IMR-90 (cell line): Measurements from ENCODE around the gene PRKCE. TPM values are rescaled to one million over a fixed set of nuclear protein-coding genes. Genes with fewer than 3 reads are reported as not detected.

Experiments
- ATAC-seq: fragments of 200-7000 bp; cut with Tn5 transposase; 2 replicates; pipeline ENCODE4 v1.9.1; 2020; ENCODE audit warnings: low read depth, mild to moderate bottlenecking, moderate library complexity
- BruUV-seq: library from RNA; stranded (reverse); fragments of 400-500 nt; replicated peaks from 2 replicates; lab custom pipeline; 2021; lab: Mats Ljungman, UMichigan
- CTCF ChIA-PET: fragments of 300-600 bp; formaldehyde crosslinking; extraction: SDS; loops from one replicate; lab custom pipeline; 2021; ENCODE audit warnings: antibody characterized with exemption; lab: Yijun Ruan, JAX
- POLR2A ChIA-PET: fragments of 300-600 bp; sonication (Branson Sonifier 250); formaldehyde crosslinking; loops from one replicate; lab custom pipeline; 2022; ENCODE audit warnings: antibody characterized with exemption; ENCODE audit not compliant: unreplicated experiment; lab: Charles Lee
- DNase-seq: peaks from one replicate; pipeline ENCODE4 v3.0.0; 2013
- H2AFZ ChIP-seq: replicated peaks from 2 replicates; pipeline ENCODE3; 2013; ENCODE audit warnings: low read length, mild to moderate bottlenecking; ENCODE audit not compliant: poor library complexity
- H2AK5ac ChIP-seq: 2 replicates; pipeline ENCODE4 v1.6.1; 2013; ENCODE audit warnings: low read depth, low read length, inconsistent platforms
- H2AK9ac ChIP-seq: replicated peaks from 2 replicates; pipeline ENCODE3; 2013; ENCODE audit warnings: mild to moderate bottlenecking, low read depth, low read length, moderate library complexity; ENCODE audit not compliant: poor library complexity
- H2BK120ac ChIP-seq: 2 replicates; pipeline ENCODE4 v1.6.1; 2013; ENCODE audit warnings: low read depth, low read length, inconsistent platforms
- H2BK15ac ChIP-seq: 3 replicates; pipeline ENCODE4 v1.6.1; 2013; ENCODE audit warnings: low read depth, low read length, inconsistent platforms
- H2BK20ac ChIP-seq: 2 replicates; pipeline ENCODE4 v1.6.1; 2013; ENCODE audit warnings: low read depth, mild to moderate bottlenecking, inconsistent platforms, low read length, moderate library complexity
- H2BK5ac ChIP-seq: 2 replicates; pipeline ENCODE4 v1.6.1; 2013; ENCODE audit warnings: mild to moderate bottlenecking, low read depth, low read length, inconsistent platforms; ENCODE audit not compliant: poor library complexity, severe bottlenecking
- H3K14ac ChIP-seq: replicated peaks from 2 replicates; pipeline ENCODE4 v1.6.1; 2013; ENCODE audit warnings: low read depth, low read length, inconsistent platforms
- H3K18ac ChIP-seq: 2 replicates; pipeline ENCODE4 v1.6.1; 2013; ENCODE audit warnings: low read depth, low read length, control low read depth
- H3K23ac ChIP-seq: 2 replicates; pipeline ENCODE4 v1.6.1; 2013; ENCODE audit warnings: low read depth, low read length, inconsistent platforms
- H3K27ac ChIP-seq: 2 replicates; pipeline ENCODE4 v1.5.1; 2013; ENCODE audit warnings: mild to moderate bottlenecking, control low read depth, low read length; ENCODE audit not compliant: insufficient read depth
- H3K27me3 ChIP-seq: 2 replicates; pipeline ENCODE4 v1.6.1; 2013; ENCODE audit warnings: low read length; ENCODE audit not compliant: control insufficient read depth, insufficient read depth
- H3K36me3 ChIP-seq: 2 replicates; pipeline ENCODE4 v1.6.1; 2013; ENCODE audit warnings: low read length, mixed read lengths; ENCODE audit not compliant: control insufficient read depth, insufficient read depth
- H3K4ac ChIP-seq: 2 replicates; pipeline ENCODE4 v1.6.1; 2013; ENCODE audit warnings: low read depth, low read length, inconsistent platforms
- H3K4me1 ChIP-seq: 2 replicates; pipeline ENCODE4 v1.6.1; 2013; ENCODE audit warnings: low read length, mixed read lengths; ENCODE audit not compliant: control insufficient read depth, insufficient read depth
- H3K4me2 ChIP-seq: 2 replicates; pipeline ENCODE4 v1.6.1; 2013; ENCODE audit warnings: low read depth, mild to moderate bottlenecking, control low read depth, low read length, moderate library complexity
- H3K4me3 ChIP-seq: 2 replicates; pipeline ENCODE4 v1.5.1; 2013; ENCODE audit warnings: low read depth, mild to moderate bottlenecking, control low read depth, low read length, moderate library complexity; ENCODE audit not compliant: insufficient read depth
- H3K56ac ChIP-seq: 2 replicates; pipeline ENCODE4 v1.6.1; 2013; ENCODE audit warnings: low read length, inconsistent platforms; ENCODE audit not compliant: insufficient read depth; ENCODE audit errors: extremely low read depth
- H3K79me1 ChIP-seq, 2 experiments: 2 replicates each; pipeline ENCODE4 v1.6.1; 2013; ENCODE audit warnings: low read length in 2 of 2, inconsistent platforms in 1 of 2, low read depth in 1 of 2
- H3K9ac ChIP-seq: 2 replicates; pipeline ENCODE4 v1.6.1; 2013; ENCODE audit warnings: low read depth, low read length, control low read depth
- H3K9me1 ChIP-seq: 2 replicates; pipeline ENCODE4 v1.6.1; 2013; ENCODE audit warnings: low read length, inconsistent platforms; ENCODE audit not compliant: insufficient read depth
- H3K9me3 ChIP-seq: 2 replicates; pipeline ENCODE4 v1.6.1; 2013; ENCODE audit warnings: low read length; ENCODE audit not compliant: control insufficient read depth, insufficient read depth
- H4K20me1 ChIP-seq: 2 replicates; pipeline ENCODE4 v1.6.1; 2013; ENCODE audit warnings: low read length, inconsistent platforms; ENCODE audit not compliant: insufficient read depth
- H4K5ac ChIP-seq: 2 replicates; pipeline ENCODE4 v1.6.1; 2013; ENCODE audit warnings: mild to moderate bottlenecking, low read depth, low read length, control low read depth
- H4K8ac ChIP-seq, 2 experiments: 2 replicates each; pipeline ENCODE4 v1.6.1; 2013; ENCODE audit warnings: low read depth in 2 of 2, low read length in 2 of 2, control low read depth in 1 of 2, inconsistent platforms in 1 of 2
- H4K91ac ChIP-seq: 2 replicates; pipeline ENCODE4 v1.6.1; 2013; ENCODE audit warnings: low read depth, low read length, inconsistent platforms; ENCODE audit not compliant: insufficient read depth
- CEBPB ChIP-seq: IDR thresholded peaks from 2 replicates; pipeline ENCODE4 v1.6.1; 2012; ENCODE audit warnings: low read depth, low read length, improper control_type of control experiment
- USF2 ChIP-seq: fragments of 150-350 bp; IDR thresholded peaks from 2 replicates; pipeline ENCODE4 v1.6.1; 2017; ENCODE audit warnings: mild to moderate bottlenecking, antibody characterized with exemption, low read length, low read depth
- WGBS, 2 experiments: methylation state at CpG; one replicate each; pipeline versions ENCODE4 v1.1.5 to v1.1.7; 2013; ENCODE audit warnings: missing lambda C conversion rate in 2 of 2; ENCODE audit not compliant: insufficient read length in 1 of 2; ENCODE audit errors: extremely low coverage in 2 of 2; 5-methylcytosine and 5-hydroxymethylcytosine counted together
- dilution Hi-C: fragments of 300-500 bp; cut with HindIII; formaldehyde crosslinking; loops from one replicate; pipeline ENCODE4 v1.14.3; 2018; ENCODE audit warnings: low sequenced_read_pairs; ENCODE audit not compliant: unreplicated experiment
- in situ Hi-C: fragments of 300-500 bp; cut with MboI; formaldehyde crosslinking; loops from 3 replicates; pipeline ENCODE4 v1.14.3; 2019; ENCODE audit warnings: low sequenced_read_pairs, inconsistent platforms, mixed read lengths
- intact Hi-C: fragments of 100-400 bp; cut with micrococcal nuclease; formaldehyde crosslinking; loops from 2 replicates; pipeline ENCODE4 v1.10.0; 2022
- polyA plus RNA-seq, 3 experiments: library from polyadenylated mRNA; depleted of rRNA; stranded (reverse); fragments of >200 nt; gene quantifications; 2 replicates each; pipeline ENCODE4 v1.2.3, GENCODE V29; 2012; ENCODE audit warnings: low replicate concordance in 1 of 3
- total RNA-seq: library from RNA; depleted of rRNA; stranded (reverse); fragments of >200 nt; gene quantifications from 2 replicates; pipeline ENCODE4 v1.2.3, GENCODE V29; 2012

Gene PRKCE
- total and polyA plus RNA-seq, 2 of the 4 experiments (the other 2 are of a cell fraction): 8.1 to 32.4 TPM

GRCh38 chr2:45770811-45771210 lies 119.3 kb downstream of the PRKCE start:
- dilution Hi-C loops: no loop called here
- H3K9me3 ChIP-seq: no peaks in the 10 kb centered on the region
- peak overlapping the region; percentile 44 for H3K4me3 ChIP-seq
- H3K27ac ChIP-seq: peak overlapping the region; percentile 63; the same call in 1 of the 2 replicates
- H4K91ac ChIP-seq: no peak overlapping the region
- H3K18ac ChIP-seq: no peak overlapping the region; the same call in 1 of the 2 replicates
- DNase-seq: peak; percentile 60
- peaks cover 7% of the 10 kb centered on the region; the same call in 1 of the 2 replicates for H4K20me1 ChIP-seq
- peak overlapping the region; percentile 44; the same call in 1 of the 2 replicates for H3K9ac ChIP-seq
- H3K4me2 ChIP-seq: peak overlapping the region; percentile 89
- H2BK20ac ChIP-seq: no peak overlapping the region
- no peak overlapping the region for H2BK120ac ChIP-seq
- H2AK9ac ChIP-seq: peak overlapping the region; percentile 39
- no peaks in the 10 kb centered on the region for H3K36me3 ChIP-seq
- intact Hi-C loops: no loop called here
- H2BK5ac ChIP-seq: no peak overlapping the region
- BruUV-seq: no TSS peak
- H4K8ac ChIP-seq: no peak overlapping the region
- H3K9me1 ChIP-seq: 0 out of 2 replicates have a peak, but pooled peaks cover 13% of the 10 kb centered on the region
- peak overlapping the region; percentile 30; the same call in 1 of the 2 replicates for H3K14ac ChIP-seq
- POLR2A ChIA-PET: no interaction called here
- TF ChIP-seq USF2 (no peak), CEBPB (peak; percentile 48; the same call in 1 of the 2 replicates)
- H2BK15ac ChIP-seq: no peak overlapping the region
- ATAC-seq: peak; percentile 77
- peak overlapping the region; percentile 82 for H2AFZ ChIP-seq
- no peak overlapping the region for H3K56ac ChIP-seq
- peaks cover 8% of the 10 kb centered on the region; the same call in 1 of the 2 replicates for H3K4me1 ChIP-seq
- H2AK5ac ChIP-seq: no peak overlapping the region
- no peak overlapping the region for H4K5ac ChIP-seq
- no CpG with 5 or more reads among the region's 1 CpG for WGBS, 2 experiments
- H3K27me3 ChIP-seq: no peaks in the 10 kb centered on the region
- H3K4ac ChIP-seq: peak overlapping the region; percentile 17; the same call in 1 of the 2 replicates
- peaks cover 20 to 27% of the 10 kb centered on the region in 2 experiments for H3K79me1 ChIP-seq
- H3K23ac ChIP-seq: peak overlapping the region; percentile 37; the same call in 1 of the 2 replicates
- CTCF ChIA-PET: interaction anchor here (0.5 to 0.8 kb wide), 3 partner anchors 127 to 769 kb away, joined by 3 to 4 read pairs (median 3); no protein-coding TSS in a partner anchor
- in situ Hi-C loops: loop anchor here (10.0 kb wide), 1 partner anchor 164 kb away; no protein-coding TSS in a partner anchor
